D721Med (cell line): ENCODE data around the gene RTP3.
"Not testable (repeated sequence)": the region's sequence is repeated elsewhere in the genome, so short reads cannot be mapped to it uniquely, and the experiment has no call there.

ENCODE experiments used
- DNase-seq: peaks from one replicate; pipeline ENCODE4 v3.0.0; 2011; ENCODE audit warnings: low spot score; ENCODE audit not compliant: insufficient read length
- FAIRE-seq: peaks from 2 replicates; lab custom pipeline; 2011; peaks lifted over from hg19 to GRCh38; lab: Jason Lieb, UNC
- CTCF ChIP-seq: IDR thresholded peaks from 2 replicates; pipeline ENCODE4 v1.5.1; 2012; ENCODE audit warnings: mild to moderate bottlenecking, control low read depth; ENCODE audit not compliant: insufficient read depth; ENCODE audit errors: missing control alignments

RTP3 gene

DNA sequence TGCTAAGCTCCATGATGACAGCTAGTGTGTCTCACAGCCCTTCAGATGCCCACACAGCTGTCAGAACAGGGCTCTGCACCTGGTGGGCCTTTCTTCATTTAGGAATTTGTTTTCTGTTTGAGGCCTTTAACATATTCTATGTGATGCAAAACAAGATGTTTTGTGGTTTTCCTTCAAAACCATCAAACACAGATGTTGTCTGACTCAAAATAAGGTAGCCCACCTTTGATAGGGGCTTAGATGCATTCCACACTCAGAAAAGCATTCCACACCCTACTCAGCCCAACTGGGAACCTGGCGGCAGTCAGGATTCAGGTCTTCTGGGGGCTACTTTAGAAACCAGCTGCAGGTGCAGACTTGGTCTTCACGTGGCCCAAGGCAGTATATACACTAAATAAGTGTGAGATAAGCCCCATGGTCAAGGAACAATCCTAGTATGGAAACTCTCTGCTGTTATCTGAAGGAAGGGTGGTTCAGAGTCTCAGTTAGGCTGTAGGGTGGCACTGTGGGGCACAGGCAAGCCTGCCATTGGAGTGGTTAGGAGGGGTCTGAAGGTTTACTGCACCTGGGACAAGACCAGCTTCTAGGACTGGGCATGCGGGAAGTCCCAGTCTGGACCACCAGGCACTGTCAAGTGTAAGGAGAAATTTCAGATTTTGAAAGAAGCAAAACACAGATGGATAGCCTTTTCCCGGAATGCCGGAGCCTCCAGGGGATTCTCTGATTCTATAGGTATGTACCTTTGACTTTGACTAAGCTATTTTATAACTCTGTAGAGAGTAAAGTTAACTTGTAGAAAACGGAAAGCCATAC is 48.2 kb downstream of the RTP3 start:
- TF ChIP-seq CTCF, result no peak
- no peak for FAIRE-seq
- no peak for DNase-seq

GRCh38 chr3:46546896-46547440 is 49.2 kb downstream of the RTP3 start:
- TF ChIP-seq CTCF, result no peak
- FAIRE-seq, result no peak
- no peak for DNase-seq

DNA sequence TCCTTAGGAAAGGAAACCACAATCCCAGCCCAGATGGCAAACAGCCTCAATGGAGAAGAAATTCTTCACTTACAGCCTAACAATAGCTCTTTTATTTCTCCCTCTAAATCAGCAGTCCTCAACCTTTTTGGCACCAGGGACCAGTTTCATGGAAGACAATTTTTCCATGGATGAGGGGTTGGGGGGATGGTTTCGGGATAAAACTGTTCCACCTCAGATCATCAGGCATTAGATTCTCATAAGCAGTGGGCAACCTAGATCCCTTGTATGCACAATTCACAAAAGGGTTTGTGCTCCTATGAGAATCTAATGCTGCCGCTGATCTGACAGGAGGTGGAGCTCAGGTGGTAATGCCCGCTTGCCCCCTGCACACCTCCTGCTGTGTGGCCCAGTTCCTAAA is 50.8 kb downstream of the RTP3 start:
- not testable (repeated sequence) for FAIRE-seq

DNA sequence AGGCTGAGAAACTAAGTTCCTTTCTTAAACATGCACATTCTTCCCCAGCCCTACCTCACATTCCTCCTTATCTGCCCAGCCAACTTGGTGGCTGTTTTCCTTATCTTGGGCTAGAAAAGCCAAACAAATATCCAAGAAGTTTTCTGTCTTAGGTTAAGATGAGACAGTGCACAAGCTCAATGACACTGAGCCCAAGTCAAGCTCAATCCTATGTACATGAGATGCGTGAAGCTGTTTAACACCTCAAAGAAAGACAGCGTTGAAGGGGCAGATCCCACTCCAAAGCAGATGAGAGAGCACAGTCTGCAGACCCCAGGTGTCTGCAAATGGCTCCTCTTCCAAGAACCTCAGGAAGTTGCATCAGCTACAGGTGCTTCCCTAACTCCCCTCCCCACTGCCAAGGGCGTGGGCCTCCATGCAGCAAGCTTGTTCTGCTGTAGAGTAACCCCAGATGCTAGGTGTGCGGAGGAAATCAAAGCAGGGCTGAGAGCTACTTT is 51.7 kb downstream of the RTP3 start:
- TF ChIP-seq CTCF, result no peak
- FAIRE-seq, result no peak
- no peak for DNase-seq

More for the DNA sequence above, 50.8 kb downstream of the RTP3 start:
- DNase-seq, result not testable (repeated sequence)

DNA sequence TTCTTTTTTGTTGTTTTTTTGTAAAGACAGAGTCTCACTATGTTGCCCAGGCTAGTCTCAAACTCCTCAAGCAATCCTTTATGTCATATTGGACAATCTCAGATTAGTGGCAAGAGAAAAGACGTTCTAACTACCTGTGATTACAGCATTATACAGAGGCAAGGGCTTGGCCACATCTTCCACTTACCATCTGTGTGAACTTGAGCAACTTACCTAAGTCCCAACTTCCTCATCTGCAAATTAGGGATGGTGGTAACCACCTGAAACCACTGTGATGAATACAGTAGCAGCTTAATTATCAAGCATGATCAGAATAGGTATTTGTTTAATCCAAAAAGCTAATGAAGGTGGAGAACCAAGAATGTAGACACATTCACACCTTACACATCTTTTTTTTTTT is 52.2 kb downstream of the RTP3 start:
- no peak for TF ChIP-seq CTCF
- FAIRE-seq (no peak), DNase-seq (no peak)
